ENCODE measurements around the gene UNC5B. TPM values are rescaled to one million over a fixed set of nuclear protein-coding genes. Genes with fewer than 3 reads are reported as not detected.

UNC5B gene
- total and polyA plus RNA-seq, 12 donors: 2.0 to 27.0 (median 8.8) TPM

- Histone ChIP-seq H3K27me3 (no peaks in the 10 kb centered on the region), H3K4me3 (no peak overlapping the region), H3K36me3 (replicated peaks in 1 of 2) (no peaks in the 10 kb centered on the region), H3K4me1 (replicated peaks in 1 of 2) (peaks cover 0 to 27% of the 10 kb centered on the region in 2 donors), H3K27ac (no peak overlapping the region), H3K9me3 (replicated peaks in 1 of 3) (no peaks in the 10 kb centered on the region)
- WGBS, 4 donors: 76 to 96% (median 90%) methylated on average over 6 of the region's 6 CpGs
- TF ChIP-seq POLR2A (IDR thresholded peaks at IDR 0.05) (no peak), CTCF (IDR thresholded peaks at IDR 0.05) (no peak)
- DNase-seq: no peak
- intact Hi-C loops (cut with DNase I): no loop called here
Observed at GRCh38 chr10:71252220-71252619, 39.9 kb downstream of the UNC5B start.

DNA sequence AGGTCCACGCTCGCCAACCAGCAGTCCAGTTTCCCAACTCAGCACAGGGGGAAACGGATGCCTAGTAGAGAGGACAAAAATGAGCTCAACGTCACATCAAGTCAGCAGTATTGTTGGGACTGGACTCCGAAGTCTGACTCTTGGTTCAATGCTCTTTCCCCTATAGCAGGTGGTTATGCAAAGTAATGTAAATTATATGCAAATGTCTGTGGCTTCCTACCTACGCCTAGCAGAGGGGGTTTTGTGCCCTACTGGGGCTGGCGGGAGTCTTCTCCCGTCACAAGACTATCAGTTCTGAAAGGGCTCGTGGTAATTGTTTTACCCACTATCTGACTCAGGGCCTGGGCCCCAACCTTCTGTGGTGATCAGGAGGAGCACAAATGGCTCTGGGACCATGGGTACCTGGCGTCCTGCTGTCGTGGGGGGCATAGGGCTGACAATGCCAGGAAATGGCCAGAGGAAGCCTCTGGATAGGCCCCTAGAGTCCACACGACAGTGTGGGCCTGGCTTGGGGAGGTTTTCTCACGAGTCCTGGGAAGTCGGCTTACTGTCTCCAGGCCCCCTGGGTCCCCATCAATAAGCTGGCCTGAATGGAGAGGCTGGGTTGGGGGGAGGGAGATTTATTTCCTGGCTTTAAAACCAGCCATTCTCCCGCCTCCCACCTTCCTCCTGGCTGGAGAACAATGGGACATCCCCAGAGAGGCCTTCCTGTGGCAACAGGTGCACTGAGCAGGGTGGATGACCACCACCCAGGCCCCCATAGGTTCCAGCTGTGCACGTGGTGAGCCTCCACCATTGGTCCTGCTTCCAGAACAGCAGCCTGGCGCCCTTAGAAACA is 41.8 kb downstream of the UNC5B start:
- intact Hi-C loops (cut with DNase I): no loop called here
- Histone ChIP-seq H3K4me1 (replicated peaks in 1 of 2) (peaks cover 0 to 17% of the 10 kb centered on the region in 2 donors), H3K36me3 (replicated peaks in 1 of 2) (no peaks in the 10 kb centered on the region), H3K27ac (no peak overlapping the region), H3K9me3 (replicated peaks in 1 of 3) (no peaks in the 10 kb centered on the region), H3K27me3 (no peaks in the 10 kb centered on the region), H3K4me3 (no peak overlapping the region)
- DNase-seq: no peak
- TF ChIP-seq POLR2A (IDR thresholded peaks at IDR 0.05) (no peak), CTCF (IDR thresholded peaks at IDR 0.05) (no peak)
- 83 to 92% (median 86%) methylated on average over 15 to 17 of the region's 17 CpGs for WGBS, 4 donors

GRCh38 chr10:71254834-71255549 is 42.6 kb downstream of the UNC5B start:
- H3K27ac ChIP-seq: peak overlapping the region in 1 of 5 donors; percentile 12
- H3K4me1 ChIP-seq (replicated peaks in 1 of 2): peaks cover 0 to 17% of the 10 kb centered on the region in 2 donors
- H3K4me3 ChIP-seq: no peak overlapping the region
- H3K27me3 ChIP-seq: no peaks in the 10 kb centered on the region
- DNase-seq: no peak
- WGBS, 4 donors: 78 to 86% (median 84%) methylated on average over 9 of the region's 9 CpGs
- H3K9me3 ChIP-seq (replicated peaks in 1 of 3): no peaks in the 10 kb centered on the region
- H3K36me3 ChIP-seq (replicated peaks in 1 of 2): no peaks in the 10 kb centered on the region
- intact Hi-C loops (cut with DNase I): no loop called here
- TF ChIP-seq POLR2A (IDR thresholded peaks at IDR 0.05) (no peak), CTCF (IDR thresholded peaks at IDR 0.05) (no peak)

GRCh38 chr10:71255550-71255807 is 43.1 kb downstream of the UNC5B start:
- WGBS, 4 donors: 70 to 84% (median 80%) methylated on average over 4 of the region's 4 CpGs
- peak overlapping the region in 1 of 5 donors; percentile 12 for H3K27ac ChIP-seq

More at GRCh38 chr10:71255550-71255807, 43.1 kb downstream of the UNC5B start:
- H3K36me3 ChIP-seq (replicated peaks in 1 of 2): no peaks in the 10 kb centered on the region
- H3K27me3 ChIP-seq: no peaks in the 10 kb centered on the region
- H3K4me1 ChIP-seq (replicated peaks in 1 of 2): peaks cover 0 to 17% of the 10 kb centered on the region in 2 donors
- no peak for DNase-seq
- TF ChIP-seq POLR2A (IDR thresholded peaks at IDR 0.05) (no peak), CTCF (IDR thresholded peaks at IDR 0.05) (no peak)
- no peak overlapping the region for H3K4me3 ChIP-seq
- H3K9me3 ChIP-seq (replicated peaks in 1 of 3): no peaks in the 10 kb centered on the region
- intact Hi-C loops (cut with DNase I): no loop called here
